T1000 (cell line): ENCODE data around the gene CXCL11.
"Not testable (repeated sequence)": the region's sequence is repeated elsewhere in the genome, so short reads cannot be mapped to it uniquely, and the experiment has no call there.

Experiments used
- DNase-seq: peaks from one replicate; lab custom pipeline; 2025; ENCODE audit warnings: mixed read lengths; lab: John Stamatoyannopoulos, UW

CXCL11 gene

GRCh38 chr4:76001700-76002099, 34.2 kb downstream of the CXCL11 start:
- DNase-seq, result no peak

GRCh38 chr4:76000279-76000678, 35.6 kb downstream of the CXCL11 start:
- no peak for DNase-seq

GRCh38 chr4:75998525-75999147, 37.2 kb downstream of the CXCL11 start:
- DNase-seq, result not testable (repeated sequence)

GRCh38 chr4:75997946-75998345, 37.9 kb downstream of the CXCL11 start:
- no peak for DNase-seq

- DNase-seq, result no peak
These were observed 38.8 kb downstream of the CXCL11 start for GRCh38 chr4:75997081-75997480.

GRCh38 chr4:75995727-75996126, 40.1 kb downstream of the CXCL11 start:
- no peak for DNase-seq

- DNase-seq, result no peak
These were observed 43.4 kb downstream of the CXCL11 start for GRCh38 chr4:75992462-75992861.

GRCh38 chr4:75989846-75990528, 45.9 kb downstream of the CXCL11 start:
- no peak for DNase-seq

GRCh38 chr4:75985116-75985515, 50.8 kb downstream of the CXCL11 start:
- DNase-seq, result no peak
